ENCODE data around the gene CACNA1I.

- TF ChIP-seq EZH2phosphoT487 (conservative IDR thresholded peaks at IDR 0.05; ENCODE audit: low read length) (no peak), CTCF (IDR thresholded peaks at IDR 0.05; ENCODE audit: insufficient read depth, low read length, poor library complexity, severe bottlenecking) (no peak)
Measured at GRCh38 chr22:39634530-39635405, 64.2 kb downstream of the CACNA1I start.

Data from SU-DHL-6 (cell line).